ENCODE results near the gene PATE4.
A peak's percentile ranks its signal among the peaks of the same experiment; 100 is the strongest.

- TF ChIP-seq, protein P1, sequence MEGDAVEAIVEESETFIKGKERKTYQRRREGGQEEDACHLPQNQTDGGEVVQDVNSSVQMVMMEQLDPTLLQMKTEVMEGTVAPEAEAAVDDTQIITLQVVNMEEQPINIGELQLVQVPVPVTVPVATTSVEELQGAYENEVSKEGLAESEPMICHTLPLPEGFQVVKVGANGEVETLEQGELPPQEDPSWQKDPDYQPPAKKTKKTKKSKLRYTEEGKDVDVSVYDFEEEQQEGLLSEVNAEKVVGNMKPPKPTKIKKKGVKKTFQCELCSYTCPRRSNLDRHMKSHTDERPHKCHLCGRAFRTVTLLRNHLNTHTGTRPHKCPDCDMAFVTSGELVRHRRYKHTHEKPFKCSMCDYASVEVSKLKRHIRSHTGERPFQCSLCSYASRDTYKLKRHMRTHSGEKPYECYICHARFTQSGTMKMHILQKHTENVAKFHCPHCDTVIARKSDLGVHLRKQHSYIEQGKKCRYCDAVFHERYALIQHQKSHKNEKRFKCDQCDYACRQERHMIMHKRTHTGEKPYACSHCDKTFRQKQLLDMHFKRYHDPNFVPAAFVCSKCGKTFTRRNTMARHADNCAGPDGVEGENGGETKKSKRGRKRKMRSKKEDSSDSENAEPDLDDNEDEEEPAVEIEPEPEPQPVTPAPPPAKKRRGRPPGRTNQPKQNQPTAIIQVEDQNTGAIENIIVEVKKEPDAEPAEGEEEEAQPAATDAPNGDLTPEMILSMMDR (IDR thresholded peaks at IDR 0.05): peak; percentile 12 to 37 (median 34)
- no peak for TF ChIP-seq POLR2A (IDR thresholded peaks at IDR 0.05)
Measured at GRCh38 chr11:125871391-125872137, 38.4 kb downstream of the PATE4 start.

Measured in right lobe of liver (tissue), 4 donors.